SH-SY5Y (cell line): ENCODE data around the gene PTGFR.

ENCODE experiments used
- GATA2 ChIP-seq: IDR thresholded peaks from 2 replicates; pipeline ENCODE4 v1.6.1; 2011; ENCODE audit warnings: mild to moderate bottlenecking, low read depth, low read length
- GATA3 ChIP-seq: IDR thresholded peaks from 2 replicates; pipeline ENCODE4 v1.6.1; 2011; ENCODE audit warnings: low read depth, mild to moderate bottlenecking, low read length, moderate library complexity

Gene PTGFR

DNA sequence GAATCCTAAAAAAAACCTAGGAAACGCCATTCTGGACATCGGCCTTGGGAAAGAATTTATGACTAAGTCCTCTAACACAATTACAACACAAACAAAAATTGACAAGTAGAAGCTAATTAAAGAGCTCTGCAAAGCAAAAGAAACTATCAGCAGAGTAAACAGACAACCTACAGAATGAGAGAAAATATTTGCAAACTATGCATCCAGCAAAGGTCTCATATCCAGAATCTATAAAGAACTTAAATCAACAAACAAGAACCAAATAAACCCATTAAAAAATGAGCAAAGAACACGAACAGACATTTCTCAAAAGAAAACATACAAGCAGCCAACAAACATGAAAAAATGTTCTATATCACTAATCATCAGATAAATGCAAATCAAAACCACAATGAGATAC, 58.6 kb downstream of the PTGFR start:
- TF ChIP-seq GATA3 = no peak
- no peak for TF ChIP-seq GATA2

DNA sequence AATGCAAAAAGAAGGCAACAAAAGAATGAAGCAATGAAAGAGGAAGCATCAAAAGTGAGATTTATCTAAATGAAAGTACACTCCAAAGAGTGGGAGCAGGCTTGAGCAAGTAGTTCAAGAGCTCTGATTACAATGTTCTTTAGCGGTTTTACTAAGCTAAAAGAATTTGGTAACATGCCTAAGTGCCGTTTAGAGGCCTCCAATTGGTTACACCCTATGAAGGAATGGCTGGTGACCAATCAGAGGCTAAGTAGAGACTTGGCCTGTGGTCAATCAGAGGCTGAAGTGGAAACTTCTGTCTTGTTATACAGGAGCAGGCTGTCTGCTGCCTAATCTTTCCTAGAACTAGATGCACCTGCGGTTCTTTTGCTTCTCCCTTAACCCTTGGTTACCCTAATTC, 59.1 kb downstream of the PTGFR start:
- no peak for TF ChIP-seq GATA2
- no peak for TF ChIP-seq GATA3

DNA sequence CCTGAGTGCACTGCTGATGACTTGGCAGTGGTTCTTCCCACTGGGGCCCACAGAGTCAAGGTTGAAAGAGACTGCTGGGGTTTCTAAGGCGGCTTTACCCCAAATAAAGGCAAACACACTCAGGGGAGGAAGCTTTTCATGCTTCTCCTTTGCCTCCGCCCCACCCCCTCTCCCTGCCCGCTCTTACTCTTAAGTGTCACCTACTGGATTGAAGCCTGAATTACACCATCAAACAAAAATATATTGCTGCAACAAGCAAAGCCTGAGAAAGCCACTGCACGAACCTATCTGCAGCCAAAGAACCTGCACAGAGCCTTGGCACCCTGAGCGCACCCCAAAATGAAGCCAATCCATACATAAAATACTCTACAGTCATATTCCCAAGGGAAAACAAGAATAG, 63.1 kb downstream of the PTGFR start:
- no peak for TF ChIP-seq GATA3
- no peak for TF ChIP-seq GATA2

DNA sequence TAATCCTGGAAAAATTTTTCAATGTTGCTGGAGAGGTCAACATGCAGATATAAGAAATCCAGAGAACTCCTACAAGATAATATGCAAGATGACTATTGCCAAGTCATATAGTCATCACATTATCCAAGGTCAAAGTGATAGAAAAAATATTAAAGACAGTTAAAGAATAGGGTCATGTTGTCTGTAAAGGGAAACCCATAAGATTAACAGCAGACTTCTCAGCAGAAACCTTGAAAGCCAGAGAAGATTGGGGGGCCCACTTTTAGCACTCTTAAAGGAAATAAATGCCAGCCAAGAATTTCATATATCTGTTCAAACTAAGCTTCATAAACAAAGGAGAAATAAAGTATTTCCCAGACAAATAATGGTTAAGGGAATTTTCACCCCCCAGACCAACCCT, 64.1 kb downstream of the PTGFR start:
- no peak for TF ChIP-seq GATA2
- no peak for TF ChIP-seq GATA3

DNA sequence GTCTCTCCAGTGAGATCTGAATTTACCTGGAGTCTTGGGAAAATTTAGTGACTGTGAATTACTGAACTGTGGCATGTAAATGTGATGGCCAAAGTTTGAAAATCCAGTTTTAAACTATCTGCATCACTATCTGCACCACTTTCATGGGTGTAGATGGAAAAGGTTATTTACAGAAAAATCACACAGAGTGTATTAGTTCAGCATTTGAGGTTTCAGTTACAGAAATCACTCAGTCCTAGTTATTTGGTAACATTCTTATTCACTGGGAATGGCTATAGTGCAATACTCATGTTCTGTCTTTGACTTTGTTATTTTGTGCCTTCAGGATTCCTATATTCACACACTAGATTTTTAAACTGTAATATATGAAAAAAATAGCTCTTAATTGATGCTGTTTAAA, 68.9 kb downstream of the PTGFR start:
- TF ChIP-seq GATA2 (no peak), GATA3 (no peak)

DNA sequence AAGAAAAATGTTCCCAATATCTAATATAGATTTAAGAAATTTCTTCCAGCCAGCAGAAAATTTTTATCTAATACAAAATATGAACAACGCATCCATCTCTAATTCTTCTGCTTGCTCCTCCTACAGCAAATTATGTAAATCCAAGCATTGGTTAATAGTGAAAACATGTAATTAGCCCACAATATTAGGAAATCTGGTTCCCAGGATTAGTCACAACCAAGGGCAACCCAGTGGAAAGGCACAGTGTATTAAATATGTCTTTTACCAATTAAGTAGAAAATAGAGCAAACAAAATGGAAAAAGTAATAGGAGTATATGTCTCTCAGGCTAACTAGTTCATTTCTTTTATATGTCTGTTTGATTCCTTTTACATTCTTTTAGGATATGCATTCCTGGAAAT, 70.0 kb downstream of the PTGFR start:
- TF ChIP-seq GATA3 (no peak), GATA2 (no peak)

DNA sequence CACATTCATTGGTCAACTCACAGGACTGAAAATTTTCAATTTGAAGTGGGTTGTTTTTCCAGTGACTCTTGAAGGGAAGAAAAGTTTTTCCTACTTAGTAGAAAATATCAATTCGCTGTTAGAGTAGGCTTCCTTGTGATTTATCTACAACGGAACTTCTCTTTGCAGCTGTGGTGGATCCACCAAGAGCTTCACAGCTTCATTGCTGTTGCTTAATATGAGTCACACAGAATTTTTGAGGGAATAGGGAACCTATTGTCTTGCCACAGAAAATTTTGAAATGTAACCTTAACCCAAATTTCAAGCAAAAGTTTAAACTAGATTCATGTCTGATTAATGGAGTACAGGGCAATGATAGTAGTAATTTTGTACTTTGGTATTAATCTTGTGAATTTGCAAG, 71.1 kb downstream of the PTGFR start:
- TF ChIP-seq GATA3 (no peak), GATA2 (no peak)

DNA sequence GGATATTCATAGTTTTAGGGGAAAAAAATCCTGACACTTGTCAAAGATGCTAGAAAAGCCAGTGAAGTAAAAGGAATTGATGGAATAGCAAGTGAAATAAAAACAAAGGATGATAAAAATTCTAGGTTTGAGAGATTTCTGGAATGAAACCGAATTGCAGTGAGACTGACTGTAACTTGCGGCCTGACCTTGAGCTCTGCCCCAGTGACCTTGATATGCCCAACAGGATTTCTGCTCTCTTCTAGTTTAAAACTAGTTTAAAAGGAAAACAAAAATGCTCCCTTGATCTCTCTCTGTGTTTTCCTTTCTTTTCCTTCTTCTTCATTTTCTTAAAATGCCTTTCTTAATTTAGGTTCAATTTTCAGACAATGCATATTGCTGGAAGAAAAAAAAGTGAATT, 74.6 kb downstream of the PTGFR start:
- no peak for TF ChIP-seq GATA2
- no peak for TF ChIP-seq GATA3

DNA sequence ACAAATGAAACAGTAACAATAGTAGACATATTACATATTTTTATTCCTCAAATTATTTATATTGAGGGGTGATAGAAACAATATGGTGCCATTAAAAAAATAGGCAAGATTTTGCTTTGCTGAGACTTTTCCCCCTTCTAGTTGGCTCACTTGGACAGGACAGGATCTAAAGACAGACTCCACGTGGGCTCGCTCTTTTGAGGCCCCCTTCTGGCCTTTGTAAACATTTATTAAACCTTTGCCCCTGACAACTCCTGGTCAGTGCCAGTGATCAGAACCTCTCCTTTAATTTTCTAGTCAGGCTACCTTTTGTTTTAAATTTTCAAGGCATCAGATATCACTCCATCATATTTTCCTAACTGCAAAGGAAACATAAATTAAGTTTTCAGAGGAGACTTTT, 79.8 kb downstream of the PTGFR start:
- no peak for TF ChIP-seq GATA2
- TF ChIP-seq GATA3 = no peak

DNA sequence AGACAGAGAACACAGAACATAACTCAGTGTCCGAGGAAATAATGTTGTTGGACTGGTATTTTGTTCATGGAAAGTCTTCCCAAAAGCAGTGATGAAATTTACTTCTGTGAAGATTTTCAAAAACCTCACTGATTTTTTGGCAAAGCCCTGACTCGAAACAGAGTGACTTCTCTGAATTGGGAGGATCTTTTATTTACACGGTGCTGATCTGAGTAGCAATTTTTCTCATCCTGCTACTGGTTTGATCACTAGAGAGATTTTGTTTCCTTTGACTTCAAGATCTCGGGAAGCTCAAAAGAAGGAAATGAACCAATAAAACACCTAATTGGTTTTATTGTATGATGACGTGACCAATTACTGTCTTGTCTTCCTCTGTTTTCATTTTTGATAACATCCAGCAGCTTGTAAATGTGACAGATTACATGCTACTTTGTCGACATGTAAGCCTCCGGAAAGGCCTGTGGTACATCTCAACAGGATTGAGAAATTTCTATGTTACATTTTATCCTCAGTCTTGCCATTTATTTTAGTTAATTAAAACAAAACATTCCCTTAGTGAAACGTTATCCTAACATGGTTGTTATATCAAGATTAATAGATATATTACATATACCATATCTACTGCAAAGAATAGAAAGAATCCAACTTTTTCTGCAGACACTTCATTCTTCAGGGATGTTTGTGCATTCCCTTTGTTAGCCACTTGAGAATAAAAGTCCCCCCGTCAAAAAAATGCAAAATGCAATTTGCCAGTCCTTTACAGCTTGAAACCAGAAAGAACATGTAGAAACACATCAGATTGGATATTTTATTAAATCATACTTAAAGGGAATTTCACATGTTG, 86.7 kb downstream of the PTGFR start:
- TF ChIP-seq GATA2 (peak; percentile 25; the same call in 1 of the 2 replicates), GATA3 (0 out of 2 replicates have a peak, but pooled peaks have one; percentile 17)

DNA sequence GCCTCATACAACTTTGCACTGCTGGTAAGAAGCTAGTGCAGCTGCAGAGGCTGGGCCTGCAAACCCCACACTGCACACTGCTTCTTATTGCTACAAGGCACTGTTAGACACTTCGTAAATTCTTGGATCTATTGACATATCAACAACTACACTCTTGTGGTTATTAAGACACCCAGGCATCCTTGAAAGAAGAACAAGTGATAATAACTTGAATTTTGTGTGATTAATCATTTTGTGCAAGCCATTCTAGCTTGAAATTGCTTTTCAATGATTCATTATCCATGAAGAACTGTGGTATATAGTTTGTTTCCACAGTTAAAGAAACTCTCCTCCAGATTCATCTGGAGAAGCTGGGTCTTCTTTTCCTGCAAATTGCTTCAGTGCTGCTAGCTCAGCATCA, 95.8 kb downstream of the PTGFR start:
- no peak for TF ChIP-seq GATA2
- no peak for TF ChIP-seq GATA3

DNA sequence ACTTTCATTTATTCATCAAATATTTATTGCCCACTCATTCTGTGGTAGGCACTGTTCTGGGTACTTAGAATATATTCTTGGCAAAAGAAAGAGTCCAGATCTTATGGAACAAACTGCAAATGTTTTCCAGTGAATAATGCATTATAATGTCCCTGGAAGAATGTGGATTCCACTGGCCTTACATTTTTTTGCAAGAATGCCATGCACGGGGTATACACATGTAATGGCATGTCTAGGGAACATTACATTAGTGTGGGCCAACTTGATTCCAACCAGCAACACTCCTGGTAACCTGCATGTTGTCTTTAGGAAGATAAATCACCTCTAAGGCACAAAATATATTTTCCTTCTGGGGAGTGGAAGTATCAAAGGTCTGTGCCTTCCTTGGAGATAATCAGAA, 96.4 kb downstream of the PTGFR start:
- TF ChIP-seq GATA2 = no peak
- no peak for TF ChIP-seq GATA3
